GM13977 (cell line): Measurements from ENCODE around the gene ZFP92.
A peak's percentile ranks its signal among the peaks of the same experiment; 100 is the strongest.

Experiments
- DNase-seq: peaks from one replicate; pipeline ENCODE4 v3.0.0; 2012; ENCODE audit warnings: low spot score
- in situ Hi-C: fragments of 300-500 bp; cut with MboI; formaldehyde crosslinking; loops from one replicate; pipeline ENCODE4 v1.12.0; 2022; ENCODE audit warnings: low sequenced_read_pairs, low pct_unique_long_range_greater_than_20kb, mixed read lengths, inconsistent platforms; ENCODE audit not compliant: unreplicated experiment
- TF ChIP-seq, protein P1 (sequence below): IDR thresholded peaks from 2 replicates; pipeline ENCODE4 v1.5.1; 2012; ENCODE audit warnings: mild to moderate bottlenecking, control low read depth; ENCODE audit not compliant: insufficient read depth; ENCODE audit errors: extremely low read depth, missing control alignments

The ZFP92 gene

DNA sequence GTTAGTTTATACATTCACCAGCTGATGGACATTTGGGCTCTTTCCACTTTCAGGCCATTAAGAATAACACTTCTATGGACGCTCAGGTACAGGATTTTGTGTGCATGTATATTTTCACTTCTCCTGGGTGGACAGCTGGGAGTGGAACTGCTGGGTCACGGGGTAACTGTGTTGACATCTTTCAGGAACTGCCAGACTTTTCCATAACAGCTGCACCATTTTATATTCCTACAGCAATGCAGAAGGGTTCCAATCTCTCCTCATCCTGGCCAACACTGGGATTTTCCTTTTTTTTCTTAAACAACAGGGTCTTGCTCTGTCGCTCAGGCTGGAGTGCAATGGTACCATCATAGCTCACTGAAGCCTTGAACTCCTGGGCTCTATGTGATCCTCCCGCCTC, 47.2 kb downstream of the ZFP92 start:
- in situ Hi-C loops, result no loop called here
- TF ChIP-seq, protein P1, sequence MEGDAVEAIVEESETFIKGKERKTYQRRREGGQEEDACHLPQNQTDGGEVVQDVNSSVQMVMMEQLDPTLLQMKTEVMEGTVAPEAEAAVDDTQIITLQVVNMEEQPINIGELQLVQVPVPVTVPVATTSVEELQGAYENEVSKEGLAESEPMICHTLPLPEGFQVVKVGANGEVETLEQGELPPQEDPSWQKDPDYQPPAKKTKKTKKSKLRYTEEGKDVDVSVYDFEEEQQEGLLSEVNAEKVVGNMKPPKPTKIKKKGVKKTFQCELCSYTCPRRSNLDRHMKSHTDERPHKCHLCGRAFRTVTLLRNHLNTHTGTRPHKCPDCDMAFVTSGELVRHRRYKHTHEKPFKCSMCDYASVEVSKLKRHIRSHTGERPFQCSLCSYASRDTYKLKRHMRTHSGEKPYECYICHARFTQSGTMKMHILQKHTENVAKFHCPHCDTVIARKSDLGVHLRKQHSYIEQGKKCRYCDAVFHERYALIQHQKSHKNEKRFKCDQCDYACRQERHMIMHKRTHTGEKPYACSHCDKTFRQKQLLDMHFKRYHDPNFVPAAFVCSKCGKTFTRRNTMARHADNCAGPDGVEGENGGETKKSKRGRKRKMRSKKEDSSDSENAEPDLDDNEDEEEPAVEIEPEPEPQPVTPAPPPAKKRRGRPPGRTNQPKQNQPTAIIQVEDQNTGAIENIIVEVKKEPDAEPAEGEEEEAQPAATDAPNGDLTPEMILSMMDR, result no peak

GRCh38 chrX:153459986-153460385, 48.7 kb downstream of the ZFP92 start:
- no peak for DNase-seq
- TF ChIP-seq, protein P1, result no peak
- in situ Hi-C loops, result no loop called here

More for the DNA sequence above, 47.2 kb downstream of the ZFP92 start:
- no peak for DNase-seq

DNA sequence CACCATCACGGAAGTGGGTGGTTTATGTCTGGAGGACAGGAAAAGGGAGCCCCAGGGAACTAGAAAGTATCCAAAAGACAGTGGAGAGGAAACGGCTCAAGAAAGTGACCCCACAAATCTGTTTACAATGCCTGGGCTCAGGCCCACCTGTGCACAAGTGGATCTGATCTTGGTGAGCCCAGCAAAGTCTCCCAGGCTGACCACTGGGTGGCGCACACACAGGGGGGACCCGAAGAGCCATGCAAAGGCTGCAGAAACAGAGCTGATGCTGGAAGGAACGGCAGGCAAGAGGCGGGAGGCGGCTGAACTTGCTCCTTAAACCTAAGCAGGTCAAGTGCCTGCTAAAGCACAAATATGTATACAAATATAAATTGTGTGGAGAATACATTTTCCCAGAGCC, 49.6 kb downstream of the ZFP92 start:
- in situ Hi-C loops, result no loop called here
- TF ChIP-seq, protein P1, result peak; percentile 69
- peak; percentile 63 for DNase-seq
